ENCODE data around the gene FLNB.

DNA sequence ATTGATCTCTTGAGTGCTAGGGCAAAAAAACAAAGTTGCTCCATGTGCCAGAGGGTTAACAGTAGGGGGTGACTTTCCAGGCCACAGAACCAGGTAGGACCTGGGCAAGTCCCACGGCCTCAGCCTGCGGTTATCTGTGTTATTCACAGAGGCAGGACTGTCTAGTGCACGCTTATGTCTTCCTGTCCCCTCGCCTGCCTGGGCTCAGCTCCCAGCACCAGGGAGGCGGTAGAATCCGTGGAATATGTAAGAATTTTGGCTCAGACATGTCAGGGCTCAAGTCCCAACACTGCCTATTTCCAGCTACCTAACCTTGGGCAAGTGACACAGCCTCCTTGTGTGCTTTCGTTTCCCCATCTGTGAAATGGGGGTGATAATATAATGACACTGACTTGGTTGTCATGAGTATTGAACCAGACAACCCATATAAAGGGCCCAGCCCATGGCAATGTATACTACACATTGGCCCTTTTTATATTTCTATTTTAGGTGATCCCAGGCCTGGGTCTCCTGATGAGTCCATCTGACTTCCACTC lies 44.3 kb upstream of the FLNB start:
- TF ChIP-seq ZNF565 (CRISPR knock-in tag; conservative IDR thresholded peaks at IDR 0.05; ENCODE audit: low read depth), result no peak
- no peak for TF ChIP-seq OSR1 (CRISPR knock-in tag; IDR thresholded peaks at IDR 0.05)
- TF ChIP-seq ARNTL (CRISPR knock-in tag; IDR thresholded peaks at IDR 0.05; ENCODE audit: borderline replicate concordance, low read depth), result no peak
- no peak for TF ChIP-seq GLIS3 (CRISPR knock-in tag; IDR thresholded peaks at IDR 0.05)
- TF ChIP-seq, protein P1, sequence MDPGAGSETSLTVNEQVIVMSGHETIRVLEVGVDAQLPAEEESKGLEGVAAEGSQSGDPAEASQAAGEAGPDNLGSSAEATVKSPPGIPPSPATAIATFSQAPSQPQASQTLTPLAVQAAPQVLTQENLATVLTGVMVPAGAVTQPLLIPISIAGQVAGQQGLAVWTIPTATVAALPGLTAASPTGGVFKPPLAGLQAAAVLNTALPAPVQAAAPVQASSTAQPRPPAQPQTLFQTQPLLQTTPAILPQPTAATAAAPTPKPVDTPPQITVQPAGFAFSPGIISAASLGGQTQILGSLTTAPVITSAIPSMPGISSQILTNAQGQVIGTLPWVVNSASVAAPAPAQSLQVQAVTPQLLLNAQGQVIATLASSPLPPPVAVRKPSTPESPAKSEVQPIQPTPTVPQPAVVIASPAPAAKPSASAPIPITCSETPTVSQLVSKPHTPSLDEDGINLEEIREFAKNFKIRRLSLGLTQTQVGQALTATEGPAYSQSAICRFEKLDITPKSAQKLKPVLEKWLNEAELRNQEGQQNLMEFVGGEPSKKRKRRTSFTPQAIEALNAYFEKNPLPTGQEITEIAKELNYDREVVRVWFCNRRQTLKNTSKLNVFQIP (CRISPR knock-in tag; IDR thresholded peaks at IDR 0.05; ENCODE audit: borderline replicate concordance, low read depth), result no peak
- TF ChIP-seq, protein P2, sequence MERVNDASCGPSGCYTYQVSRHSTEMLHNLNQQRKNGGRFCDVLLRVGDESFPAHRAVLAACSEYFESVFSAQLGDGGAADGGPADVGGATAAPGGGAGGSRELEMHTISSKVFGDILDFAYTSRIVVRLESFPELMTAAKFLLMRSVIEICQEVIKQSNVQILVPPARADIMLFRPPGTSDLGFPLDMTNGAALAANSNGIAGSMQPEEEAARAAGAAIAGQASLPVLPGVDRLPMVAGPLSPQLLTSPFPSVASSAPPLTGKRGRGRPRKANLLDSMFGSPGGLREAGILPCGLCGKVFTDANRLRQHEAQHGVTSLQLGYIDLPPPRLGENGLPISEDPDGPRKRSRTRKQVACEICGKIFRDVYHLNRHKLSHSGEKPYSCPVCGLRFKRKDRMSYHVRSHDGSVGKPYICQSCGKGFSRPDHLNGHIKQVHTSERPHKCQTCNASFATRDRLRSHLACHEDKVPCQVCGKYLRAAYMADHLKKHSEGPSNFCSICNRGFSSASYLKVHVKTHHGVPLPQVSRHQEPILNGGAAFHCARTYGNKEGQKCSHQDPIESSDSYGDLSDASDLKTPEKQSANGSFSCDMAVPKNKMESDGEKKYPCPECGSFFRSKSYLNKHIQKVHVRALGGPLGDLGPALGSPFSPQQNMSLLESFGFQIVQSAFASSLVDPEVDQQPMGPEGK (CRISPR knock-in tag; IDR thresholded peaks at IDR 0.05; ENCODE audit: borderline replicate concordance), result no peak
- no peak for TF ChIP-seq ZNF8 (CRISPR knock-in tag; IDR thresholded peaks at IDR 0.05)
- no peak for TF ChIP-seq ZC3H10 (CRISPR knock-in tag; IDR thresholded peaks at IDR 0.05)
- TF ChIP-seq, protein P3, sequence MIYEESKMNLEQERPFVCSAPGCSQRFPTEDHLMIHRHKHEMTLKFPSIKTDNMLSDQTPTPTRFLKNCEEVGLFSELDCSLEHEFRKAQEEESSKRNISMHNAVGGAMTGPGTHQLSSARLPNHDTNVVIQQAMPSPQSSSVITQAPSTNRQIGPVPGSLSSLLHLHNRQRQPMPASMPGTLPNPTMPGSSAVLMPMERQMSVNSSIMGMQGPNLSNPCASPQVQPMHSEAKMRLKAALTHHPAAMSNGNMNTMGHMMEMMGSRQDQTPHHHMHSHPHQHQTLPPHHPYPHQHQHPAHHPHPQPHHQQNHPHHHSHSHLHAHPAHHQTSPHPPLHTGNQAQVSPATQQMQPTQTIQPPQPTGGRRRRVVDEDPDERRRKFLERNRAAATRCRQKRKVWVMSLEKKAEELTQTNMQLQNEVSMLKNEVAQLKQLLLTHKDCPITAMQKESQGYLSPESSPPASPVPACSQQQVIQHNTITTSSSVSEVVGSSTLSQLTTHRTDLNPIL (CRISPR knock-in tag; IDR thresholded peaks at IDR 0.05; ENCODE audit: low read depth), result no peak
- no peak for TF ChIP-seq BACH2 (CRISPR knock-in tag; IDR thresholded peaks at IDR 0.05; ENCODE audit: borderline replicate concordance)
- no peak for TF ChIP-seq ESRRG (CRISPR knock-in tag; IDR thresholded peaks at IDR 0.05)

Measured in SK-N-SH treated with all-trans-retinoic acid at 6 μM for 48 hours (cell line).